HG02840 (cell line): ENCODE measurements around the gene ADAM12.
"Not testable (repeated sequence)": the region's sequence is repeated elsewhere in the genome, so short reads cannot be mapped to it uniquely, and the experiment has no call there.

ENCODE experiments used
- ATAC-seq: cut with Tn5 transposase; IDR thresholded peaks from one replicate; pipeline ENCODE4 v1.9.1; 2021; ENCODE audit warnings: mild to moderate bottlenecking, moderate library complexity, moderate number of reproducible peaks; ENCODE audit not compliant: unreplicated experiment, low FRiP score

Gene ADAM12

GRCh38 chr10:126375926-126376554 is 12.2 kb downstream of the ADAM12 start:
- ATAC-seq = no peak

- ATAC-seq = no peak
Observed at GRCh38 chr10:126375299-126375698, 13.0 kb downstream of the ADAM12 start.

GRCh38 chr10:126374435-126374834 is 13.8 kb downstream of the ADAM12 start:
- no peak for ATAC-seq

GRCh38 chr10:126373972-126374371 is 14.3 kb downstream of the ADAM12 start:
- no peak for ATAC-seq

- no peak for ATAC-seq
Observed at GRCh38 chr10:126373147-126373546, 15.1 kb downstream of the ADAM12 start.

- no peak for ATAC-seq
Observed at GRCh38 chr10:126372396-126372795, 15.9 kb downstream of the ADAM12 start.

- ATAC-seq = no peak
Observed at GRCh38 chr10:126369125-126369710, 19.1 kb downstream of the ADAM12 start.

GRCh38 chr10:126357169-126357568 is 31.1 kb downstream of the ADAM12 start:
- no peak for ATAC-seq

- no peak for ATAC-seq
Observed at GRCh38 chr10:126353666-126354065, 34.6 kb downstream of the ADAM12 start.

GRCh38 chr10:126352453-126352852 is 35.8 kb downstream of the ADAM12 start:
- no peak for ATAC-seq

- no peak for ATAC-seq
Observed at GRCh38 chr10:126351021-126351420, 37.3 kb downstream of the ADAM12 start.

- no peak for ATAC-seq
Observed at GRCh38 chr10:126350216-126350992, 37.9 kb downstream of the ADAM12 start.

- ATAC-seq = no peak
Observed at GRCh38 chr10:126349676-126350075, 38.6 kb downstream of the ADAM12 start.

GRCh38 chr10:126349101-126349500 is 39.2 kb downstream of the ADAM12 start:
- ATAC-seq = no peak

- ATAC-seq = not testable (repeated sequence)
Observed at GRCh38 chr10:126343496-126343895, 44.8 kb downstream of the ADAM12 start.

GRCh38 chr10:126342680-126343079 is 45.6 kb downstream of the ADAM12 start:
- ATAC-seq = no peak

GRCh38 chr10:126341491-126341890 is 46.8 kb downstream of the ADAM12 start:
- no peak for ATAC-seq

- no peak for ATAC-seq
Observed at GRCh38 chr10:126337251-126337810, 50.9 kb downstream of the ADAM12 start.

GRCh38 chr10:126336801-126337200 is 51.5 kb downstream of the ADAM12 start:
- ATAC-seq = no peak

GRCh38 chr10:126334272-126334671 is 54.0 kb downstream of the ADAM12 start:
- ATAC-seq = no peak

- ATAC-seq = no peak
Observed at GRCh38 chr10:126332576-126332975, 55.7 kb downstream of the ADAM12 start.
